ENCODE results near the gene CRYL1.

The CRYL1 gene

GRCh38 chr13:20525601-20526544, at the start of gene CRYL1:
TSS of gene CRYL1 (minus strand) at chr13:20525857. CDS start at chr13:20525794, 63 bp downstream.
- no peak for TF ChIP-seq CTCF (IDR thresholded peaks at IDR 0.05; ENCODE audit: low read depth, low read length)
- DNase-seq (ENCODE audit: low read depth, low spot score): peak; percentile 50
- in situ Hi-C loops (cut with HindIII; ENCODE audit: low sequenced_read_pairs): no loop called here
- peak within 1 kb of the TSS; percentile 63 for H3K4me3 ChIP-seq (ENCODE audit: low read depth, low read length)

- DNase-seq (ENCODE audit: low read depth, low spot score): no peak
- no peak overlapping the region for H3K4me3 ChIP-seq (ENCODE audit: low read depth, low read length)
- no peak for TF ChIP-seq CTCF (IDR thresholded peaks at IDR 0.05; ENCODE audit: low read depth, low read length)
- in situ Hi-C loops (cut with HindIII; ENCODE audit: low sequenced_read_pairs): no loop called here
Measured at GRCh38 chr13:20573636-20574035, 48.0 kb upstream of the CRYL1 start.

GRCh38 chr13:20573186-20573585, 47.5 kb upstream of the CRYL1 start:
- in situ Hi-C loops (cut with HindIII; ENCODE audit: low sequenced_read_pairs): no loop called here
- no peak for TF ChIP-seq CTCF (IDR thresholded peaks at IDR 0.05; ENCODE audit: low read depth, low read length)
- DNase-seq (ENCODE audit: low read depth, low spot score): no peak
- H3K4me3 ChIP-seq (ENCODE audit: low read depth, low read length): no peak overlapping the region

- in situ Hi-C loops (cut with HindIII; ENCODE audit: low sequenced_read_pairs): no loop called here
Measured at GRCh38 chr13:20571676-20572075, 46.0 kb upstream of the CRYL1 start.

GRCh38 chr13:20570517-20570916, 44.9 kb upstream of the CRYL1 start:
- no peak for TF ChIP-seq CTCF (IDR thresholded peaks at IDR 0.05; ENCODE audit: low read depth, low read length)
- no peak for DNase-seq (ENCODE audit: low read depth, low spot score)
- in situ Hi-C loops (cut with HindIII; ENCODE audit: low sequenced_read_pairs): no loop called here
- H3K4me3 ChIP-seq (ENCODE audit: low read depth, low read length): no peak overlapping the region

More at GRCh38 chr13:20571676-20572075, 46.0 kb upstream of the CRYL1 start:
- no peak overlapping the region for H3K4me3 ChIP-seq (ENCODE audit: low read depth, low read length)
- no peak for DNase-seq (ENCODE audit: low read depth, low spot score)
- no peak for TF ChIP-seq CTCF (IDR thresholded peaks at IDR 0.05; ENCODE audit: low read depth, low read length)

- peak overlapping the region; percentile 71 for H3K4me3 ChIP-seq (ENCODE audit: low read depth, low read length)
- DNase-seq (ENCODE audit: low read depth, low spot score): peak; percentile 1
- in situ Hi-C loops (cut with HindIII; ENCODE audit: low sequenced_read_pairs): no loop called here
- no peak for TF ChIP-seq CTCF (IDR thresholded peaks at IDR 0.05; ENCODE audit: low read depth, low read length)
Measured at GRCh38 chr13:20567881-20568528, 42.3 kb upstream of the CRYL1 start.

Measured in astrocyte of the spinal cord (primary cell).